Glomerular visceral epithelial cell (primary cell): ENCODE data around the gene NOTCH2NLA.
"Not testable (repeated sequence)": the region's sequence is repeated elsewhere in the genome, so short reads cannot be mapped to it uniquely, and the experiment has no call there.

Experiments
- DNase-seq: peaks from one replicate; pipeline ENCODE4 v3.0.0-alpha.2; 2016; ENCODE audit errors: extremely low spot score

Gene NOTCH2NLA

DNA sequence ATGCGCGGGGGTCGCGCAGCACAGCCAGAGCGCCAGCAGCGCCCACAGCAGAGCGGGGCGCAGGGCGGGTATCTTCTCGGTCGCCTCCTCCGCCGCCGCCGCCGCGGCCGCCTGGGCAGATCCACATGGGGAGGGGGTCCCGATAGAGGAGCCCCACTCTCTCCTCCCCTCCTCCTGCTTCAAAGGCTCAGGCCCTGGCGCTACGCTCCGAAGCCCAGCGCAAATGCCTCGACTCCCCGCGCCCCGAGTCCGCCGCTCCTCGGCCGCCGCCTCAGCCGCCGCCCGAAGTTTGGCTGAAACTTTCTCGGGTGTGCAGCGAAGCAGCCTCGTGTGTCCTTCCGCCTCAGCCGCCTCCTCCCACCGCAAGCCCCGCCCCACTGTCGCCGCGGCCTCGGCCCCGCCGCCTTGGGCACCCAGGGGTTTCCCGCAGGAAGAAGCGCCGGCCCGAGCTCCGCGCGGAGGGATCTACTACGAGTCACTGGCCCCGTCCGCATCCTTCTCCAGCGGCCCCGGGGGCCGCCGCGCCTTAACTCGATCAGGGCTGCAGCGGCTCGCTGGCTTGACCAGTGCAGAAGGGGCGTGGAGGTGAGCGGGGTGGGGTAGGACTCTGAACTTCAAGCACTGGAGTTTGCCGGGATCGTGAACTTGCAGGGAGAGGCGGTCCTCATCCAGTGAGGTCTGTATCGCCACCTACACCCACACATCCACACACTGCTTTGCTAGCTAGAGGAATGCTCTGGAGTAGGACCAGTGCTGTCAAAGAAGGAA is at the start of gene NOTCH2NLA:
Gene NOTCH2NLA, minus strand, starts transcription at position 312 of the 768 bp plus-strand sequence. CDS start 39,684 bp downstream, outside the sequence.
- DNase-seq = not testable (repeated sequence)

DNA sequence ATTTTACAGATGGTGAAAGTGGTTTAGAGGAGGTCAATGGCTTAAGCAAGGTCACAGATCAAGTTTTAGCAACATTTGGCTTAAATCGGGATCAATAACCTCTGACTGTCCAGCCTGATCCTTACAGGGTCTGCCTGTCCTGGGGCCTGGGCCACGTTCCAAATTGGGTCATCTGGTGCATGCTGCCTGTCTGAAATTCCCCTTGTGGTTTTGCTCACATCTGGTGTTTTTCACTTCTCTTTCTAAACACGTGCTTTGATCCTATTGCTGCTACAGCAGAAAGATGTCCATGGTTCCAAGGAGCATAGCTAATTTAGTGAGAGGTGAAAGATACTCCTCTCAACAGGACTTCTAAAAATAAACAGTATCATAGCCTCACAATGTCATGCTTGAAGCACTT is 49.5 kb upstream of the NOTCH2NLA start:
- not testable (repeated sequence) for DNase-seq

DNA sequence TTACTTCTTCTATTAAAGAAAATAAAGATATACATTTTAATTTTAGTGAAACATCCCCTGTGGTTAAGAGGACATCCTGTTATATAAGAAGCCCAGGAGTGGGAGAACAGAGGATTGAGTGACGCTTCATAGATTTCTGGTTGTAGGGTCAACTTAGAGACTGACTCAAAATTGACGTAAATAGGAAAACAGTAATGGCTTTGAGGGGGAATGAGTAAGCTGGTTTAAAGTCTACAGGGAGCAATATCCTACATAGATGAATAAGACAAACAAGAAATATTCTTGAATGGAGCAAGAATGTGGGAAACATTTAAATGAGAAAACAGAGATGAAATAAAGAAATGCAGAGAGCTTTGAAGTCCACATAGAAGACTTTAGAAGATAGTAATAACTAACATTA is 48.3 kb upstream of the NOTCH2NLA start:
- DNase-seq = not testable (repeated sequence)

DNA sequence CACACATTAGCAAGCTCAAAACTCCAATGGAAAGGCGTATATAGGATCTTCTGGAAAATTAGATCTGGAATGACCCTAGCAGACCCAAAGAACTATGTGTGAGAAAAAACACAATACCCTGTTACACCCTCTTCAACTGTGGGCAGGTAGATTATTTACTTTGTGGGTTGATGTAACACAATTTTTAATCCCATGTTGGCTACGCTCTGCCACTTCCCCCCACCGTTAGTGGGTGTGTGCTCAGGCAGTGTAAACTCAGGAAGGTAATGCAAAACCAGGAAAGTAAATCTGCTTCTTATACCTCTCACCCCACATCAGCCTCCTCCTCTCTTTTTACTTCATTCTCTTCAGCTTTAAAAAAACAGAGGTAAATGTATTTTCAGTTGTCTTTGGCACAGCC is 45.3 kb upstream of the NOTCH2NLA start:
- not testable (repeated sequence) for DNase-seq

DNA sequence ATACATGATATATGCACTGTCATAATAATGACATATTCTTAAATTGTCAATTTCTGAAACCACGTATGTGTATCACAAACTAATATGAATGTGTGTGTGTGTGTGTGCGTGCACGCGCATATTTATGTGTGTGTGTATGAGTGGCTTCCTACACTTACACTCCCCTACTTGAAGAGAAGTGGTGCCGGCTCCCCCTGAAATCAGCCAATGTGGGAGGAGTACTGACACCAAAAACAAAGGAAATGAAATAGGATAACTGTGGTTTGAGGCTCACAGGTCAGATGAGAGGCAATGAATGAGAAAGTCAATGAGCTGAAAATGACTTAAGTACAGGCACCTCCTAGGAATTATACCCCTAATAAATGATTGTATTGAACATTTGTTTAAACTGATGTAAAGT is 44.4 kb upstream of the NOTCH2NLA start:
- DNase-seq = not testable (repeated sequence)

DNA sequence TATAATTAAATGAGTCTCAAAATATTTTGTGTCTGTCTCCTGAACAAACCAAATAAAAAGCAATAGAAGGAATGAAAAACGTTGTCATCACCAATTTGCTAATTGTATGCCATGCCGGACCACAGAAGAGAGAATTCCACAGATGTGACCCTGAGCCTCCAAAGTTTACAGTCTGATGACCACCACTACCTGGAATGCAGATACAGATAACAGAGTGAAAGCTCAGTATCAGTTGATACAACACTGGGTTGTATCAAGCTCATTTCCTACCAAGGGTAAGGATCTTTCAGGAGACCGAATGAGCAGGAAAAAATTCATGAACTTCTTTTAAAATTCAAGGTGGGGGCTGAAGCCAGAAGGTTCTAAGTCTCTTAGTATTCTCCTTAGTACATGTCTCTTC is 43.9 kb upstream of the NOTCH2NLA start:
- DNase-seq = not testable (repeated sequence)

DNA sequence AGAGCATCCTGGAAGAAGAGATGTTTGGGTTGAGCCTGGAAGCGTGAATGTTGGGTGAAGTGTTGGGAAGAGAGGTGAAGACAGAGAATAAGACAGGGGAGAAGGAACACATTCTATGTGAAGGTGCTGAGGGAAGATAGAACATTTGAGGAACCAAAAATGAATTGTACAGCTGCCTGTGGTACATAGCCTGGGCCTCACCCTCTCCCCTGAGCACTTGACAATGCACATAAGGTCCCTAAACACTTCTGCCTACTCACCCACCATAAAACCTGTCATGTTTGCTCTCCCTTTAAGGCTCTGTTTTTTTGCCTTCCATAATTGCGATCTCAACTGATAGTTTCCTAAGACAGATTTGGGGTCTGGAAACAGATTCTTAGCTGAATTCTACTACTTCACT is 43.2 kb upstream of the NOTCH2NLA start:
- not testable (repeated sequence) for DNase-seq

DNA sequence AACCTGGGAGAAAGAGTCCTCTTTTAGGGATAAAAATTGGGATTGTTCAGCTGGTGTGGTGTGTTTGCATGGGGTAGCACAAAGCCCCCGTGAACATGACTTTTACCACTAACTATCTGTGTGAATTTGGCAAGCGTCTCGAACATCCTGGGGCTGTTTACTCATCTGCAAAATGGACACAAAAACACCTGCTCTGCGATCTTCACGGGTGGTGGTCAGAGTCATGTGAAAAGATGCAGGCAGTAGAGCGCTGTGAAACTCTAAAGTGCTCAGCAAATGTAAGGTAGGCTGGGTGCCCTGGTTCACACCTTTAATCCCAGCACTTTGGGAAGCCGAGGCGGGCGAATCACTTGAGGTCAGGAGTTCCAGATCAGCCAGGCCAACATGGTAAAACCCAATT is 41.3 kb upstream of the NOTCH2NLA start:
- not testable (repeated sequence) for DNase-seq

DNA sequence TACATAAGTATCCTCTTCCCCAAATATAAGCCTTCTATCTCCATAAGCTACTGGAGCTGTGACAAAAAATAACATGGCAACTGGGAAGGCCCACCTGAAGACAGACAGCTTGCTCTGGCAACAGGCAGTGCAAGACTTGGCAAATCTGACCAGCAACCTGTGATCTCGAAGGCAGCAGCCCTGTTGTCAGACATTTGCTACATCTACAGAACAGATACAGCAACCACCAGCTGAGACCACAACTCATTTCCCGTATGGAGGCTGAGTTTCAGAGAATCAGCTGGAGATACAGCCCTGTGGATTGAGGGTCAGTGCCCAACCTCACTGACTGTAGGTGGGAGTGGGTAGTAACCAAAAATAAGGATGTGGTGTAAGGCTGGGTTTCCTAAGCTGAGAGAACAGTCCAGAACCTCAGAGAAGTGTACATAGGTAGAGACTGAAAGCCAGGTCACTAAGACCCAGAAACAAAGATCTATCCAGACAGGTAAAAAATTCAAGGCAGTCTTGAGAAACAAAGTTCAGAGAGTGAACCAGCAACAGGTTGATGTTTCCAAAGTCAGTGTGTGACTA is 37.4 kb upstream of the NOTCH2NLA start:
- DNase-seq = not testable (repeated sequence)

DNA sequence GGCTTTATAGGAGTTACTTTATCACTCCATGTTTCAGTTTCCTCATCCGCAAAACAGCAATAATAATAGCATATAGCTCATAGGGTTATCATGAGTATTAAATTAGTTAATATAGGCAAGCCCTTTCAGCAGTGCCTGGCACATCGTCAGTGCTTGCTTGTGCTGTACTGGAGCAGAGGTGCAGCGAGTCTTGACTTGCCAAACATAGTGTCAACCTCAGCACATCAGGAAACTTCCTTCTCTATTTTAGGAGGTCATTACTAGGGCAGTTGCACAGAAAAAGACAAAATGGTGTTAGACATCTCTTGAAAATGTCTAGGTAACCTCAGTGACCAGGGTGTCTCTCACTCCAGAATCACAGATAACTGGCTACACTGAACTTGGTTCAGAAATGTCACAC is 35.9 kb upstream of the NOTCH2NLA start:
- DNase-seq = not testable (repeated sequence)

DNA sequence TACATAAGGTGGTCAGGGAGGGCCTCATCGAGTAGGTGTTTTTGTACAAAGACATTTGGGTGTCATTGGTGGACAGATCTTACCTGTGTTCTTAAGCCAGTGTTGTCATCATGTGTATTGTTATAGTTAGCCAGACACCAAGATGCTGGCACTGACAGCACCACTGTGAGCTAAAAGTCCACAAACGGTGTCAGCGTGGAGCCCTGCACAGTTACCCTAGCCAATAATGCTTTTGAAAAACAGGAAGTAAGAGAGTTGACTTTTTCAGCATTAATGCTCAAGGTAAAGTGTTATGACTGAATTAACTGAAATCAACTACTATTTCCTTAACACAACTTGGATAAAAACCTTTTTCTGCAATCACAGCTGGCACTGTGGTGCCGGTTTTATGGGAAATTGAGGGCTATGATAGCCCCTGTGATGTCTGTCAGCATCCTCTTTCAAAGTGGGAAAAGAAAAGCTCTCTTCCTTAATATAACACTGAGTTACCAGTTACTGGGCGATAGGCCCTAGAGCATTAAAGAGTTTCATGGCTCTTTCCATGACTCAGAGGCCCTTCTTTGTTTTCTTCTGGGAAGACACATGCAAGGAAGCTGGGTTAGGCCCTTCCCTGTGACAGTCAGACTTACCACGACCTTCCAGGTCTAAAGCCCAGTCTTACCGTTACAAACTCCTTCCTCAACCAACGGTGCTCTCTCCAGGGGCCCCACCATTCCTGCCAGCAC is 31.3 kb upstream of the NOTCH2NLA start:
- not testable (repeated sequence) for DNase-seq

DNA sequence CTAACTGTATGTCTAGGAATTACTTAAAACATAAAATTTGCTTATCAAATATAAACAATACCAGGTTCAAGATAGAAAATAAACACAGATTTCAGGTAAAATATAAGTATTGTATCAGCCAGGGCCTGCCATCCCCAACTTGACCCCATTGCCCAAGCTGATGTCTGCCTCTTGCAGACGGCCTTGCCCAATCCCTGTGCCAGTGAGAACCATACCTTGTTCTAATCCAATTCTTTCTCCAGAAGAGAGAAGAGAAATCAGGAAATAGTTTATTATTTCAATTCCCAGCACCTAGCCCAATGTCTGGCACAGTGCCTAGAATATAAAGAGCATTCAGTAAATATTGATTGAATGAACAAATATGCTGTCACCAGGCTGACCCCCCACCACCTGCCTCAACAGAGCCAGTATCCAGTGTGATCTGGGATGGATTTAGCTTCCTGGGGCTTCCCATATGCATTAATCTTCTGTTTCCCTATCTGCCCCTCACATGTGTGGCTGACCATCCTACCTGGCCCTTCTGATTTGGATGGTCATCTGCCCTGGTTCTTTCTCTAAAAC is 29.3 kb upstream of the NOTCH2NLA start:
- DNase-seq = not testable (repeated sequence)

DNA sequence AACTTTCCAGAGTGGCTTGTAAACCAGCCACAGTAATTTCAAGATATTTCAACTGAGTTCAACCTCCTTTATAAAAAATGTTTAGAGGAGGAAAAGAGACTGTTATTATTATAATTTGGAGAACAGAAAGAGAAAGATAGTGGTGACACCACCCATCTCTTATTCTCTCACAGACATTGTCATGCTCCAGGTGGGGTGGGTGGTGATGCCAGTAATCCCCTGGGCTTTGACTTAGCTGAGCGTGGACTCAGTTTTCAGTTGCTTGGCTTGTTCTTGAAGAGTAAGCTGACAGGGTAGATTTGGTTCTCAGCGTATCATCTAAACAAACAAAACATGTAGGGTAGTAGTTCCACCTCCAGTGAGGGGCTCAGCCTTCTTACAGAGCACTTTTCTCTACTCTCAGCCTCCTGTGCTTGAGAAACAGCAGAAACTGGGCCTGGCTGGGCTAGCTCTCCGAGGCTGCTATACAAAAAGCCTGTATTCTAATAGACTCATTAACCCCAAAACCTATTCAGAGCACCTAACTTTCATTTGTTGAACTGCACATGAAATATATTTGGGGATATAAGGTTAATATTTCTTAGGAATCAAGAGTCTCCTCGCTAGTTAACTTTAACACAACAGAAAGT is 25.9 kb upstream of the NOTCH2NLA start:
- not testable (repeated sequence) for DNase-seq

DNA sequence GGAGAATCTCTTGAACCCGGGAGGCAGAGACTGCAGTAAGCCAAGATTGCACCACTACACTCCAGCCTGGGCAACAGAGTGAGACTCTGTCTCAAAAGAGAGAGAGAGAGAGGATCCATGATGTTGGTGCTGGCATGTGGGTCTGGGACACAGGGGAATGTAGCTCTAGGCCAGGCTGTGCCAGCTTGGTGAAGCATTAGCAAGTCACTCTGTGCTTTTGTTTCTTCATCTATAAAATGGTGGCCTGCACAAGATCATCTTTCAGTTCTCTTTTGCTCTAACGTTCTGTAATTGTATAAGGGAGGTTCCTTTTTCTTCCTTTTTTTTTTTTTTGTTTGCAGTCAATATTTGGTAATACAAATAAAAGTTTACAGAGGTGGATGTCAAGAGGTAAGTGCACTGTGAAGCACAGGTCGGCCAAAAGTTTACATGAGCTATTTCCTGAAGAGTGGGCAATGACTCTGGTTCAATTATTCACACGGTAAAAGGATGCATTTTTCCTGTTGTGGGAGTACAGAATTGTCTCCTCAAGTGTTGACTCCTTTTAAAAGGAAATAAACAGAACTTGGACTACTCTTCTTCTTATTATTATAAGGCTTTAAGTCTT is 24.5 kb upstream of the NOTCH2NLA start:
- DNase-seq = not testable (repeated sequence)

DNA sequence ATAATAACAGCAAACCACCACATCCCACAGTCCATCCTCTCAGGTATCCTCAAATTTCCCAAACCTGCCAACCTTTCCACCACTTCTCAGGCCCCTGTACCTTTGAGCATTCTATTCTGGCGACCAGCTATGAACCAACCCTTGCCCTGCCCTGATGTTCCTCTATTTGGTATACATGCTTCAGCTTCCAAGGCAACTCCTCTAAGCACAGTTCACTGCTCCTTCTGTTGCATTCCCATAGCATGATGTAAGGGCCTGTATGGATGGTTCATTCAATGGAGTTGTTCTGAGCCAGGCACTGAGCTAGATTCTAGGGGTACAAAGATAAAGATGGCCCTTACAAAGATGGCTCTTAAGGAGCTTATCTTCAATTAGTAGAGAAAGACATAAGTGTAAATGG is 22.7 kb upstream of the NOTCH2NLA start:
- not testable (repeated sequence) for DNase-seq

DNA sequence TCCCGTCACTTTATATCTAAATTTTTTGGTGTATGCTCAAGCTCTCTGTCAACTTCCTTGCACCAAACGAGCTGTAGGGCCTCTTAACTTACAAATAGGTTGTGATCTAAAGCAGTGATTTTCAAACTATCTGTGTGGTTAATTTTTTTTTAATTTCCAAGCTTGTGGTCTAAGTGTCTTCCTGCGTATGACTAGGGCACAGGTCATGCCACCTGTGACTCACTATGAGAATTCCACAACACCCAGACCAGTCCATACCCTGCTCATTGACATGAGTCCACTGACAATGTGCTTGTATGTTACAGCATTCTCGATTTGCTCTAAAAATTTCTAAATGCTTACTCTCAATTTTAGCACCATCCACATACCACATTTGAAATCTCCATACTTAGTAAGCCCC is 19.8 kb upstream of the NOTCH2NLA start:
- not testable (repeated sequence) for DNase-seq

DNA sequence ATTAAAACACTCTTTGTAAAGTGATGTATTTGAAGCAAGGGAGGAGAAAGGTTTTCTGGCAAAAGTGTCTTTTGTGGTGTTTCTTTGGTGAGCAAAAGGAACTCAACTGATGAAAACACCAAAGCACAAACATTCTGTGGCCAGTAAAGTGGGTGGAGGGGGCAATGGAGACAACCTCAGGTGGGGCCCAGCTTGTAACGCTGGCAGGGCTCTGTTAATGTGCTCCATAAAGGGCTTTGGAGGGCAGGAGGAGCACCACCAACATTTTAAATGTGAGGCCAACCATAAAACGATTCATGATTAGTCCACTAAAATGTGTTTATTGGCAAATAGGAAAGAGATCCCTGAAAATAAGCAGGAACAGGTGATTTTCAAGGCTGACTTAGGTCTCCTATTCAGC is 7.8 kb upstream of the NOTCH2NLA start:
- not testable (repeated sequence) for DNase-seq

DNA sequence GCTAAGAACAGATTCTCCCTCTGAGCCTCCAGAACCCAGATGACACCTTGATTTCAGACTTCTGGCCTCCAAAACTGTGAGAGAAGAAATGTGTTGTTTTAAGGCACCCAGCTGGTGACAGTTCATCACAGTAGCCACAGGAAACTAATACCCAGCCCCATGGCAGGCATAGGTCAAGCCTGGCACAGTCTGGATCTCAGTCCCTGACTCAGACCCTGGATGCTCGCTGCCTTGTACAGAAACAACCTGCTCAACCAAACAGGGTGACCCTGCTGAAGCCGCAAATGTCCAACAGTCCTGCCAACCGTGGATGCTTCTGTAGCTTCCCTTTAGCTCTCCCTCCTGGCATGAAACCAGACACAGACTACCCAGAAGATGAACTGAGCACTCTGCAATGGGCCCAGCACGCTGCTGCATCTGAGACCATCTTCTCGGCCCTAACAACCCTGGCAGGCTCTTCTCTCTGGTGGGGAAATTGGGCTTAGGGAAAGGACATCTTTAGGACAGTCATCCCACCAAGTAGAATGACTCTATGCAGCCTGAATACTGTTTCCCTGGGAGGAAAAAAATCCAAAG is 7.3 kb upstream of the NOTCH2NLA start:
- DNase-seq = not testable (repeated sequence)

DNA sequence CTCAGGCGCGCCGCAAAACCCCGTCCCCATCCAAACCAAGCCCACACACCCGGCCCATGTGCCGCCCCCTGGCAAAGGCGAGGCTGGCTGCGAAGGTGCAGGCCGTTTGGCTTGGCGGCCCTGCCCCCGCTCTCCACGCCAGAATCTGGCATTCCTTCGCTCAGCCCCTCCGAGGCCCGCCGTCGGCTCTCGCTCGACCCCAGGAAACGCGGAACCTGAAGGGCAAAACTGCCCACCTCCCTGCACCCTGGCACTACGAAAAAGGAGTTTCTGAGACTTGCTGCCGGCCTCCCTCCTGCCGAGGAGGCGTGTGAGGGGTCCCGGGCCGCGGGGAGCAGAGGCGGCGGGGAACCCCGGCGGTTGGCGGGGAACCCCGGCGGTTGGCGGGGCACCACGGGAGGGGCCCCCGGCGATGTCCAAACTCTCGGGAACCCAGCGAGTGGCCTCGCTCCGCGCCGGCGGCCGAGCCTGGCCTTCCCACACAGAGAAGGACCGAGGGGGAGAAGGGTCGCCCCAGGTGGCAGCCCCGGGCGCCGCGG is 608 bp downstream of the NOTCH2NLA start:
- DNase-seq = not testable (repeated sequence)

DNA sequence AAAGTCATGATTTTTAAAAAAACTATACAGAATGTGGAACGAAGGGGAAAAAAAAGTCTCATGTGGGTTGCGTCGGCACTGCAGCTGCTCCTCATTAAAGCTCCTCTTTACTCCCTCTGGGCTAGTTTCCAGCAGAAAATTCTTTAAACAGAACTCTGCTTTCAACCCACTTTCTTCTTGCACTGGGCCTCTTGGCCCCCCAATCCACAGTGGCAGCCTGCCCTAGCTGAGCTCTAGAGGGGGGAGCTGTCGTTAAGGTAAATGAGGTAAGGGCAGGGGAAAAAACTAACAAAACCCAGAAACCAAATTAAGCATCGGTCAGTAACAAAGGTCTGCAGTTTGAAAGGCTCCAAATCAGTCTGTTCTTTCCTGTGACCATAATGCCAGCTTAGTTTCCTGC is 54.3 kb downstream of the NOTCH2NLA start:
- DNase-seq = not testable (repeated sequence)

DNA sequence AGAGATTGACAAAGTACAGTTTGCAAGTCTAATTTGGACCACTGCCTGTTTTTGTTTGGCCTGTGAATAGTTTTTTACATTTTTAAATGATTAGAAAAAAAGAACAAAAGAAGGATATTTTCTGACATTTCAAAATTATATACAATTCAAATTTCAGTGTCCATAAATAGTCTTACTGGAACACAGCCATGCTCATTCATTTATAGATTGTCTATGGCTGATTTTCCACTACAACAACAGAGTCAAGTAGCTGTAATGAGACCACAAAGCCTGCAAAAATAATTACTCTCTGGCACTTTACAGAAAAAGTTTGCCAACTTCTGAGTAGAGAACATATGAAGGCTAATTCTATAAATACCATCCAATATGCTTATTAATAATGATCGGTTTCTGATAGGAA is 61.1 kb downstream of the NOTCH2NLA start:
- not testable (repeated sequence) for DNase-seq
